BE2C (cell line): ENCODE data around the gene OR52E2.

Source experiments
- DNase-seq: peaks from one replicate; pipeline ENCODE4 v3.0.0-alpha.2; 2020
- H3K27me3 ChIP-seq: fragments of 250-450 bp; sonication (Bioruptor Pico); 2 replicates; pipeline ENCODE4 v1.5.1; 2020; ENCODE audit warnings: mild to moderate bottlenecking
- H3K36me3 ChIP-seq: fragments of 250-450 bp; sonication (Bioruptor Pico); 2 replicates; pipeline ENCODE4 v1.5.1; 2020; ENCODE audit warnings: mild to moderate bottlenecking
- H3K4me1 ChIP-seq: fragments of 250-450 bp; sonication (Bioruptor Pico); 2 replicates; pipeline ENCODE4 v1.5.1; 2020
- H3K4me3 ChIP-seq: 2 replicates; pipeline ENCODE4 v1.5.1; 2011; ENCODE audit warnings: low read depth, low read length
- H3K9me3 ChIP-seq: fragments of 250-450 bp; sonication (Bioruptor Pico); 2 replicates; pipeline ENCODE4 v1.5.1; 2020
- TF ChIP-seq, protein P1 (sequence below): IDR thresholded peaks from 2 replicates; pipeline ENCODE4 v1.5.1; 2012; ENCODE audit warnings: mild to moderate bottlenecking, low read depth, low read length

Gene OR52E2

DNA sequence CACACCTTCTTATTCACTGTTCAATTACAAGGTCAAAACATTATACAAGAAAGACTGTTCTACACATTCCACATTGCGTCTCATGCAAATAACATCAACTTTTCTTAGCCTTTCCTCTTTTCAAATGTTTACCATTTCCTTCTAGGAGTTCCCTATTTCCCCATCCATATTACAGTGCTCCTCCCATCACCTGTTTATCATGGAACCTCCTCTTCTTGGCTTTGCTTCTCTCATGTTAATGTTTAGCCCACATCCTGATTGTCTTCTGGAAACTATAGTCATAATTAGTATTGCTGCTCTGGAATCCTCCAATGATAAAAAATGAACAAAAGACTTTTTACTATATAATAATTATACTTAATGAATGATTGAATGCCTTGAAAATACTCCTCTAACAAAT is 31.2 kb upstream of the OR52E2 start:
- Histone ChIP-seq H3K4me3 (no peak overlapping the region), H3K27me3 (no peaks in the 10 kb centered on the region), H3K4me1 (no peaks in the 10 kb centered on the region), H3K9me3 (no peaks in the 10 kb centered on the region), H3K36me3 (no peaks in the 10 kb centered on the region)
- no peak for DNase-seq
- TF ChIP-seq, protein P1, sequence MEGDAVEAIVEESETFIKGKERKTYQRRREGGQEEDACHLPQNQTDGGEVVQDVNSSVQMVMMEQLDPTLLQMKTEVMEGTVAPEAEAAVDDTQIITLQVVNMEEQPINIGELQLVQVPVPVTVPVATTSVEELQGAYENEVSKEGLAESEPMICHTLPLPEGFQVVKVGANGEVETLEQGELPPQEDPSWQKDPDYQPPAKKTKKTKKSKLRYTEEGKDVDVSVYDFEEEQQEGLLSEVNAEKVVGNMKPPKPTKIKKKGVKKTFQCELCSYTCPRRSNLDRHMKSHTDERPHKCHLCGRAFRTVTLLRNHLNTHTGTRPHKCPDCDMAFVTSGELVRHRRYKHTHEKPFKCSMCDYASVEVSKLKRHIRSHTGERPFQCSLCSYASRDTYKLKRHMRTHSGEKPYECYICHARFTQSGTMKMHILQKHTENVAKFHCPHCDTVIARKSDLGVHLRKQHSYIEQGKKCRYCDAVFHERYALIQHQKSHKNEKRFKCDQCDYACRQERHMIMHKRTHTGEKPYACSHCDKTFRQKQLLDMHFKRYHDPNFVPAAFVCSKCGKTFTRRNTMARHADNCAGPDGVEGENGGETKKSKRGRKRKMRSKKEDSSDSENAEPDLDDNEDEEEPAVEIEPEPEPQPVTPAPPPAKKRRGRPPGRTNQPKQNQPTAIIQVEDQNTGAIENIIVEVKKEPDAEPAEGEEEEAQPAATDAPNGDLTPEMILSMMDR = no peak

DNA sequence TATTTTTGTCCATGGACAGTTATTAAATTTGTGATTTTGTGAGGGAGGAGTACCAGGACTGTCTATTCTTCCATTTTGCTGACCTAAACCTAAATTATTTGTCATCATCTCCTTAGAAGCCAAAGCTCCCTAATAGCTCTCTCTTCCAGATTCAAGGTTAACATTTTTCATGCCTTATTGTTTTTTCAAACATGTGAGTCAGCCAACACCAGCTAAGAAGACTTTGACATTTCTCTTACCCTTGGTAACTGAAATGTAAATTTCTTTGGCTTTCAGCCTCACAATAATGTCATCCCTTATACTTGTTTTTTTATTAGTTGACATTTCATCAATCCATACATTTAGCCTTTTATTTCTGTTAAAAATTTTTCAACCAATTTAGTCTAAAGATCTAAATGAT is 29.1 kb upstream of the OR52E2 start:
- Histone ChIP-seq H3K36me3 (no peaks in the 10 kb centered on the region), H3K4me1 (no peaks in the 10 kb centered on the region), H3K27me3 (no peaks in the 10 kb centered on the region), H3K4me3 (no peak overlapping the region), H3K9me3 (no peaks in the 10 kb centered on the region)
- TF ChIP-seq, protein P1 = no peak
- no peak for DNase-seq

DNA sequence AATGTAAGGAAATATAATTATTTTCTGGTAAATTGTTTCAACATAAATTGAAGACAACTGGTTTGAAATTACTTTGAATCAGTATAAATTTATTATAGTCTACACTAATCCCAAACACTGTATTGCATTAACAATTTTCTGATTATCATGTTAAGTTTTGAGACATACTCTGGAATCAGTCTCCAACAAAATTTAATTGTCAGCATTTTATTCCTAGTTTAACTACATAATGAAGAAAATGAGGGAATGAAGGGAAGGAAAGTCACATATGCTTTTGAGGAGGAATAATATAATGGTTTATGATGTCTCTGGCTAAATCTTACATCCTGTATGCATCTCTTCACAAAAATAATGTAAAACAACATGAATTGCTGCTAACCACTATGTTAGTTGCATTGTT is 24.2 kb upstream of the OR52E2 start:
- Histone ChIP-seq H3K4me1 (no peaks in the 10 kb centered on the region), H3K27me3 (no peaks in the 10 kb centered on the region), H3K4me3 (no peak overlapping the region), H3K36me3 (no peaks in the 10 kb centered on the region), H3K9me3 (no peaks in the 10 kb centered on the region)
- TF ChIP-seq, protein P1 = no peak
- no peak for DNase-seq

DNA sequence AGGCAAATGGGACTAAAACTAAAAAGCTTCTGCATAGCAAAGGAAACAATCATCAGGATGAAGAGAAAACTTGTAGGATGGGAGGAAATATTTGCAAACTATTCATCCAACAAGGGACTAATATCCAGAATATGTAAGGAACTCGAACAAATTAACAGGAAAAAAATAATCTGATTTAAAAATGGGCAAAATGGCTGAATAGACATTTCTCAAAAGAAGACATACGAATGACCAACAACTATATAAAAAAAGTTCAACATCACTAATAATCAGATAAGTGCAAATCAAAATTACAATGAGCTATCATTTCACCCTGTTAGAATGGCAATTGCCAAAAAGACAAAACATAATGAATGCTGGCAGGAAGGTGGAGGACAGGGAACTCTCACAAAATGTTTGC is 22.0 kb upstream of the OR52E2 start:
- Histone ChIP-seq H3K4me3 (no peak overlapping the region), H3K4me1 (no peaks in the 10 kb centered on the region), H3K27me3 (no peaks in the 10 kb centered on the region), H3K36me3 (no peaks in the 10 kb centered on the region), H3K9me3 (no peaks in the 10 kb centered on the region)
- TF ChIP-seq, protein P1 = no peak
- no peak for DNase-seq

DNA sequence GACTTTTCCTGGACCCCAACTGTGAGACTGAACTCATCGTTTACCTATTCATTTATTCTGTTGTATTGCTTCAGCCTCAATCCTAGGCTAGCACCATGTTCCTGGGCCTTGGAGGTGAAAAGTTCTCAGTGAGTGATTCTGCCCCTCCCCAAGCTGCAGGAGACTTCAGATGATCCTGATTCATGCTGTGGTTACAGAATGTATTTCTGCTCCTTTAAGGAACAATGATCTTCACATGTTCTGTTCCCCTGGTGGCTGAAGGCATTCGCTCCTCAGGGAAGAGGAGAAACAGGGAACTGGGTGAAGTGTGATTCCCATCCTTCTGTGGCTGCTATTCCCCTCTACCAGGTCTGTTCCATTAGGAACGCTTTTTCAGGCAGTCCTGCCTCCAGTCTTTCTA is 12.4 kb upstream of the OR52E2 start:
- Histone ChIP-seq H3K27me3 (no peaks in the 10 kb centered on the region), H3K4me3 (no peak overlapping the region), H3K9me3 (no peaks in the 10 kb centered on the region), H3K36me3 (no peaks in the 10 kb centered on the region), H3K4me1 (no peaks in the 10 kb centered on the region)
- TF ChIP-seq, protein P1 = no peak
- no peak for DNase-seq

DNA sequence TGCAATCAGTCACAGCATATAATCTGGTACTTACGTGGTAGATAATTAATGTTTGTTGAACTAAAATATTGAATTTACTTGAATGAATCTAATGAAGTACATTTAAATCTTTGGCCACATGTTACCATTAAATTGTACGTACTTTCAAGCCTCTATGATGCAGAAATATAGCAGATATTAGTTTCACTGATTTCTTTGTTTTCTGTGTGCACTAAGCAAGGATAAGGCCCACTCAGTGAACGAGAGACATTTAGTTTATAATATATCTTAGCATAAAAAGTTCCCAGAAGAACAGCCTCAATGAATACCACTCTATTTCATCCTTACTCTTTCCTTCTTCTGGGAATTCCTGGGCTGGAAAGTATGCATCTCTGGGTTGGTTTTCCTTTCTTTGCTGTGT is 9.8 kb upstream of the OR52E2 start, which contains the start of gene OR52E1:
Gene OR52E1 (plus strand): TSS at position 301 of the 400 bp plus-strand sequence.
- DNase-seq = no peak
- TF ChIP-seq, protein P1 = no peak
- no peak within 1 kb of the TSS for H3K4me3 ChIP-seq
- H3K27me3 ChIP-seq = no peaks in the 10 kb centered on the region
- no peaks in the 10 kb centered on the region for H3K4me1 ChIP-seq
- H3K9me3 ChIP-seq = no peaks in the 10 kb centered on the region
- H3K36me3 ChIP-seq = no peaks in the 10 kb centered on the region
